HepG2 (cell line): ENCODE data around the gene IGFLR1. TPM values are rescaled to one million over a fixed set of nuclear protein-coding genes. Genes with fewer than 3 reads are reported as not detected.

Source experiments
- ATF4 ChIP-seq, 2 experiments: fragments of 450-650 bp in 1 of 2; sonication (generic) in 1 of 2; formaldehyde crosslinking; IDR thresholded peaks; 2 replicates each; pipeline versions ENCODE4 v1.5.0 to v1.8.0; 2020 to 2022; ENCODE audit warnings: mild to moderate bottlenecking in 1 of 2, missing genetic modification reagents in 1 of 2
- CBFB ChIP-seq: sonication (generic); formaldehyde crosslinking; IDR thresholded peaks from 2 replicates; pipeline ENCODE4 v1.4.0; 2020; ENCODE audit warnings: missing genetic modification reagents
- DBP ChIP-seq: sonication (generic); formaldehyde crosslinking; IDR thresholded peaks from 2 replicates; pipeline ENCODE4 v1.4.0; 2020; ENCODE audit warnings: missing genetic modification reagents; ENCODE audit errors: not compliant biosample characterization
- GZF1 ChIP-seq: sonication (generic); formaldehyde crosslinking; IDR thresholded peaks from 2 replicates; pipeline ENCODE4 v1.5.1; 2020; ENCODE audit warnings: mild to moderate bottlenecking, missing genetic modification reagents
- NFAT5 ChIP-seq: sonication (generic); formaldehyde crosslinking; IDR thresholded peaks from 2 replicates; pipeline ENCODE4 v1.4.0; 2020; ENCODE audit warnings: missing genetic modification reagents
- PAX8 ChIP-seq: sonication (generic); formaldehyde crosslinking; IDR thresholded peaks from 2 replicates; pipeline ENCODE4 v1.8.0; 2022; ENCODE audit warnings: mild to moderate bottlenecking, missing genetic modification reagents, borderline replicate concordance
- PITX1 ChIP-seq: sonication (generic); formaldehyde crosslinking; IDR thresholded peaks from 2 replicates; pipeline ENCODE4 v1.5.1; 2020; ENCODE audit warnings: mild to moderate bottlenecking, missing genetic modification reagents
- REPIN1 ChIP-seq: sonication (generic); formaldehyde crosslinking; IDR thresholded peaks from 2 replicates; pipeline ENCODE4 v1.8.0; 2022; ENCODE audit warnings: missing genetic modification reagents, low read depth, mild to moderate bottlenecking, borderline replicate concordance
- RFX1 ChIP-seq: fragments of 450-650 bp; IDR thresholded peaks from 2 replicates; pipeline ENCODE4 v1.6.1; 2017
- SNAPC2 ChIP-seq: sonication (generic); formaldehyde crosslinking; IDR thresholded peaks from 2 replicates; pipeline ENCODE4 v1.8.1; 2022; ENCODE audit warnings: mild to moderate bottlenecking, missing genetic modification reagents
- SRSF9 ChIP-seq: fragments of 200-400 bp; formaldehyde crosslinking; IDR thresholded peaks from 2 replicates; pipeline ENCODE4 v1.6.1; 2018; ENCODE audit warnings: borderline replicate concordance, mild to moderate bottlenecking, low read depth, low read length; ENCODE audit not compliant: insufficient read depth, poor library complexity, severe bottlenecking
- ZBTB39 ChIP-seq: sonication (generic); formaldehyde crosslinking; IDR thresholded peaks from 2 replicates; pipeline ENCODE4 v1.5.0; 2020; ENCODE audit warnings: missing genetic modification reagents
- ZKSCAN5 ChIP-seq: sonication (generic); formaldehyde crosslinking; IDR thresholded peaks from 2 replicates; pipeline ENCODE4 v1.5.1; 2020; ENCODE audit warnings: mild to moderate bottlenecking, missing genetic modification reagents
- ZNF430 ChIP-seq: sonication (generic); formaldehyde crosslinking; IDR thresholded peaks from 2 replicates; pipeline ENCODE4 v1.9.0; 2021; ENCODE audit warnings: mild to moderate bottlenecking, missing genetic modification reagents
- ZNF451 ChIP-seq: sonication (generic); formaldehyde crosslinking; IDR thresholded peaks from 2 replicates; pipeline ENCODE4 v1.5.0; 2020; ENCODE audit warnings: mild to moderate bottlenecking, missing genetic modification reagents
- ZSCAN20 ChIP-seq: sonication (generic); formaldehyde crosslinking; IDR thresholded peaks from 2 replicates; pipeline ENCODE4 v1.4.0; 2020; ENCODE audit warnings: missing genetic modification reagents, mild to moderate bottlenecking, borderline replicate concordance
- polyA plus RNA-seq, 8 experiments: library from polyadenylated mRNA; depleted of rRNA in 3 of 8; stranded (reverse) in 7 of 8; unstranded in 1 of 8; fragments of >200 nt; fragmentation: Illumina TruSeq in 4 of 8; extraction: Trizol in 4 of 8; gene quantifications; 2 replicates each; pipeline versions ENCODE4 v1.2.1 to v1.2.3, GENCODE V29; 2011 to 2016; ENCODE audit warnings: low read depth in 4 of 8, missing spikeins in 1 of 8, mixed read lengths in 1 of 8; ENCODE audit not compliant: insufficient read depth in 1 of 8
- total RNA-seq, 5 experiments: library from RNA; depleted of rRNA; stranded (reverse); fragments of >200 nt; fragmentation: Illumina TruSeq; extraction: Trizol; gene quantifications; 2 replicates each; pipeline ENCODE4 v1.2.3, GENCODE V29; 2016; ENCODE audit warnings: low read depth in 1 of 5

IGFLR1 gene
- total and polyA plus RNA-seq, 2 of the 13 experiments (the other 11 are each of a cell fraction or from before 2014, with no cell fraction given): 5.4 to 8.9 TPM

- TF ChIP-seq DBP (no peak), ZNF451 (CRISPR knock-in tag) (0 out of 2 replicates have a peak, but pooled peaks have one; percentile 49), GZF1 (CRISPR knock-in tag) (0 out of 2 replicates have a peak, but pooled peaks have one; percentile 41), ZBTB39 (CRISPR knock-in tag) (no peak), ZNF430 (CRISPR knock-in tag) (no peak), PAX8 (no peak), RFX1 (no peak), PITX1 (CRISPR knock-in tag) (peak; percentile 100), SNAPC2 (0 out of 2 replicates have a peak, but pooled peaks have one; percentile 24), ZSCAN20 (CRISPR knock-in tag) (no peak), SRSF9 (no peak), NFAT5 (CRISPR knock-in tag) (no peak), CBFB (peak; percentile 34; the same call in 1 of the 2 replicates), ATF4 (CRISPR knock-in tag; IDR thresholded peaks at IDR 0.05) (peak in 1 of 2 experiments; percentile 63; a peak in 2 of 4 replicates), REPIN1 (CRISPR knock-in tag) (0 out of 2 replicates have a peak, but pooled peaks have one; percentile 51), ZKSCAN5 (CRISPR knock-in tag) (no peak)
Measured at GRCh38 chr19:35748106-35749020, 6.1 kb upstream of the IGFLR1 start, which contains the start of gene LIN37 (continued).
